ENCODE measurements around the gene EXPH5. TPM values are rescaled to one million over a fixed set of nuclear protein-coding genes. Genes with fewer than 3 reads are reported as not detected.

Gene EXPH5
- total and polyA plus RNA-seq, 2 of the 8 experiments (the other 6 are each of a cell fraction or from before 2014, with no cell fraction given) = 1.1 to 11.5 TPM

GRCh38 chr11:108584973-108585372 is 8.6 kb downstream of the EXPH5 start (continued):
- no peak for TF ChIP-seq SIN3A (conservative IDR thresholded peaks at IDR 0.05 in 1 of 2, IDR thresholded peaks at IDR 0.05 in 1 of 2; ENCODE audit: low read depth in 1 of 2, low read length in 2 of 2)
- TF ChIP-seq CHD2 (IDR thresholded peaks at IDR 0.05; ENCODE audit: low read length) = no peak
